HCT116 (cell line): ENCODE results near the gene MAML2. TPM values are rescaled to one million over a fixed set of nuclear protein-coding genes. Genes with fewer than 3 reads are reported as not detected.

Experiments
- ATAC-seq: fragments of 200-7000 bp; cut with Tn5 transposase; 2 replicates; pipeline ENCODE4 v1.9.1; 2020; ENCODE audit warnings: mild to moderate bottlenecking, moderate library complexity
- BruUV-seq: library from RNA; stranded (reverse); fragments of 400-500 nt; replicated peaks from 2 replicates; lab custom pipeline; 2021; lab: Mats Ljungman, UMichigan
- CTCF ChIA-PET: fragments of 300-600 bp; sonication (Branson Sonifier 250); formaldehyde crosslinking; loops from one replicate; lab custom pipeline; 2021; ENCODE audit warnings: antibody characterized with exemption; lab: Charles Lee
- POLR2A ChIA-PET: fragments of 300-600, 350-600 bp; sonication (Branson Sonifier 250); formaldehyde crosslinking; loops from one replicate; lab custom pipeline; 2021; ENCODE audit warnings: antibody characterized with exemption; lab: Charles Lee
- RAD21 ChIA-PET, 2 experiments: fragments of 300-600 bp; sonication (Branson Sonifier 250); formaldehyde crosslinking; loops; one replicate each; lab custom pipeline; 2023; ENCODE audit warnings: low total read pairs in 2 of 2; ENCODE audit not compliant: uncharacterized antibody in 2 of 2, unreplicated experiment in 2 of 2, low non-redundant PET in 1 of 2; lab: Charles Lee
- DNase-seq: peaks from one replicate; pipeline ENCODE4 v3.0.0-alpha.2; 2010; ENCODE audit warnings: low read depth, low spot score
- H2AFZ ChIP-seq: fragments of 200-600 bp; shearing (Covaris generic), sonication (generic); 2 replicates; pipeline ENCODE4 v1.6.1; 2017; ENCODE audit warnings: low read depth, mixed run types, mixed read lengths, antibody characterized with exemption, low read length; ENCODE audit not compliant: poor library complexity, severe bottlenecking
- H3K27ac ChIP-seq: 2 replicates; pipeline ENCODE4 v1.5.1; 2012; ENCODE audit warnings: low read depth, low read length
- H3K27me3 ChIP-seq: fragments of 200-600 bp; sonication (generic); 2 replicates; pipeline ENCODE4 v1.6.1; 2016; ENCODE audit warnings: mixed run types, low read length, mixed read lengths; ENCODE audit not compliant: insufficient read depth
- H3K36me3 ChIP-seq, 2 experiments: fragments of 200-500 bp in 1 of 2; fragments of 200-600 bp in 1 of 2; sonication (Bioruptor generic) in 1 of 2; sonication (generic) in 1 of 2; 2 replicates each; pipeline versions ENCODE4 v1.5.1 to v1.6.1; 2014 to 2016; ENCODE audit warnings: low read length in 2 of 2, inconsistent platforms in 1 of 2, mixed read lengths in 1 of 2, mixed run types in 1 of 2; ENCODE audit not compliant: insufficient read depth in 2 of 2, control insufficient read depth in 1 of 2
- H3K4me1 ChIP-seq, 2 experiments: fragments of 200-600 bp in 1 of 2; sonication (generic) in 1 of 2; 2 replicates each; pipeline versions ENCODE4 v1.5.1 to v1.6.1; 2012 to 2017; ENCODE audit warnings: low read length in 2 of 2, inconsistent platforms in 1 of 2, mild to moderate bottlenecking in 1 of 2, mixed read lengths in 1 of 2, mixed run types in 1 of 2, moderate library complexity in 1 of 2; ENCODE audit not compliant: insufficient read depth in 2 of 2, control insufficient read depth in 1 of 2
- H3K4me2 ChIP-seq: fragments of 200-600 bp; sonication (generic); 2 replicates; pipeline ENCODE4 v1.6.1; 2017; ENCODE audit warnings: mixed run types, low read length, mixed read lengths
- H3K4me3 ChIP-seq, 2 experiments: fragments of 200-600 bp in 1 of 2; sonication (generic) in 1 of 2; replicated peaks in 1 of 2; 2 replicates each; pipeline ENCODE4 v1.5.1; 2011 to 2016; ENCODE audit warnings: low read length in 2 of 2, control low read depth in 1 of 2, low read depth in 1 of 2, mild to moderate bottlenecking in 1 of 2, mixed read lengths in 1 of 2, mixed run types in 1 of 2
- H3K79me2 ChIP-seq: fragments of 200-600 bp; sonication (generic); 2 replicates; pipeline ENCODE4 v1.6.1; 2017; ENCODE audit warnings: mild to moderate bottlenecking, mixed run types, low read length, moderate library complexity, mixed read lengths; ENCODE audit not compliant: insufficient read depth
- H3K9ac ChIP-seq: fragments of 200-600 bp; sonication (generic); 2 replicates; pipeline ENCODE4 v1.6.1; 2016; ENCODE audit warnings: low read length, mixed read lengths
- H3K9me2 ChIP-seq: fragments of 200-600 bp; sonication (generic), shearing (Covaris generic); 2 replicates; pipeline ENCODE4 v1.6.1; 2017; ENCODE audit warnings: mixed run types, mild to moderate bottlenecking, moderate library complexity; ENCODE audit not compliant: insufficient read depth
- H3K9me3 ChIP-seq, 2 experiments: fragments of 200-500 bp in 1 of 2; fragments of 200-600 bp in 1 of 2; sonication (Bioruptor generic) in 1 of 2; sonication (generic) in 1 of 2; 2 replicates each; pipeline ENCODE4 v1.6.1; 2014 to 2017; ENCODE audit warnings: low read length in 2 of 2, mixed read lengths in 2 of 2, inconsistent platforms in 1 of 2, low read depth in 1 of 2, mild to moderate bottlenecking in 1 of 2, mixed run types in 1 of 2, moderate library complexity in 1 of 2; ENCODE audit not compliant: control insufficient read depth in 1 of 2, insufficient read depth in 1 of 2
- H4K20me1 ChIP-seq: fragments of 200-600 bp; sonication (generic), shearing (Covaris generic); 2 replicates; pipeline ENCODE4 v1.6.1; 2017; ENCODE audit warnings: mixed run types, mild to moderate bottlenecking, moderate library complexity; ENCODE audit not compliant: insufficient read depth
- CBX3 ChIP-seq: IDR thresholded peaks from 2 replicates; pipeline ENCODE4 v1.6.1; 2012; ENCODE audit warnings: low read depth
- ELF1 ChIP-seq: IDR thresholded peaks from 2 replicates; pipeline ENCODE4 v1.6.1; 2012; ENCODE audit warnings: low read depth, borderline replicate concordance
- EZH2phosphoT487 ChIP-seq: fragments of 200-600 bp; IDR thresholded peaks from 2 replicates; pipeline ENCODE4 v1.6.1; 2018; ENCODE audit warnings: antibody characterized with exemption, borderline replicate concordance
- SIN3A ChIP-seq: IDR thresholded peaks from 2 replicates; pipeline ENCODE4 v1.6.1; 2012; ENCODE audit warnings: low read depth
- SP1 ChIP-seq: IDR thresholded peaks from 2 replicates; pipeline ENCODE4 v1.6.1; 2012; ENCODE audit warnings: low read depth
- YY1 ChIP-seq: IDR thresholded peaks from 2 replicates; pipeline ENCODE4 v1.6.1; 2011; ENCODE audit warnings: low read length, low read depth, moderate library complexity, mild to moderate bottlenecking; ENCODE audit not compliant: insufficient replicate concordance; ENCODE audit errors: extremely low read depth
- ZFX ChIP-seq: fragments of 450-650 bp; IDR thresholded peaks from 2 replicates; pipeline ENCODE4 v1.6.1; 2017
- ZNF274 ChIP-seq: fragments of 200-500 bp; sonication (Bioruptor generic); IDR thresholded peaks from 2 replicates; pipeline ENCODE4 v1.6.1; 2014; ENCODE audit warnings: mild to moderate bottlenecking, low read depth, low read length, inconsistent platforms
- intact Hi-C: fragments of 100-400 bp; cut with micrococcal nuclease; formaldehyde crosslinking; loops from 2 replicates; pipeline ENCODE4 v1.10.0; 2022
- total RNA-seq: library from RNA; stranded (reverse); gene quantifications from one replicate; pipeline ENCODE4 v1.2.1, GENCODE V29; 2021; ENCODE audit not compliant: unreplicated experiment
- TF ChIP-seq, protein P1 (sequence below): IDR thresholded peaks from 2 replicates; pipeline ENCODE4 v1.6.1; 2012
- TF ChIP-seq, protein P2 (sequence below): IDR thresholded peaks from 2 replicates; pipeline ENCODE4 v1.6.1; 2012; ENCODE audit warnings: low read depth

MAML2 gene
- total RNA-seq, 1 experiment from 2014 or later, result 2.6 TPM

GRCh38 chr11:96123301-96123700, 219.7 kb downstream of the MAML2 start (continued):
- TF ChIP-seq, protein P1, sequence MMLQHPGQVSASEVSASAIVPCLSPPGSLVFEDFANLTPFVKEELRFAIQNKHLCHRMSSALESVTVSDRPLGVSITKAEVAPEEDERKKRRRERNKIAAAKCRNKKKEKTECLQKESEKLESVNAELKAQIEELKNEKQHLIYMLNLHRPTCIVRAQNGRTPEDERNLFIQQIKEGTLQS, result no peak

- TF ChIP-seq, protein P2, sequence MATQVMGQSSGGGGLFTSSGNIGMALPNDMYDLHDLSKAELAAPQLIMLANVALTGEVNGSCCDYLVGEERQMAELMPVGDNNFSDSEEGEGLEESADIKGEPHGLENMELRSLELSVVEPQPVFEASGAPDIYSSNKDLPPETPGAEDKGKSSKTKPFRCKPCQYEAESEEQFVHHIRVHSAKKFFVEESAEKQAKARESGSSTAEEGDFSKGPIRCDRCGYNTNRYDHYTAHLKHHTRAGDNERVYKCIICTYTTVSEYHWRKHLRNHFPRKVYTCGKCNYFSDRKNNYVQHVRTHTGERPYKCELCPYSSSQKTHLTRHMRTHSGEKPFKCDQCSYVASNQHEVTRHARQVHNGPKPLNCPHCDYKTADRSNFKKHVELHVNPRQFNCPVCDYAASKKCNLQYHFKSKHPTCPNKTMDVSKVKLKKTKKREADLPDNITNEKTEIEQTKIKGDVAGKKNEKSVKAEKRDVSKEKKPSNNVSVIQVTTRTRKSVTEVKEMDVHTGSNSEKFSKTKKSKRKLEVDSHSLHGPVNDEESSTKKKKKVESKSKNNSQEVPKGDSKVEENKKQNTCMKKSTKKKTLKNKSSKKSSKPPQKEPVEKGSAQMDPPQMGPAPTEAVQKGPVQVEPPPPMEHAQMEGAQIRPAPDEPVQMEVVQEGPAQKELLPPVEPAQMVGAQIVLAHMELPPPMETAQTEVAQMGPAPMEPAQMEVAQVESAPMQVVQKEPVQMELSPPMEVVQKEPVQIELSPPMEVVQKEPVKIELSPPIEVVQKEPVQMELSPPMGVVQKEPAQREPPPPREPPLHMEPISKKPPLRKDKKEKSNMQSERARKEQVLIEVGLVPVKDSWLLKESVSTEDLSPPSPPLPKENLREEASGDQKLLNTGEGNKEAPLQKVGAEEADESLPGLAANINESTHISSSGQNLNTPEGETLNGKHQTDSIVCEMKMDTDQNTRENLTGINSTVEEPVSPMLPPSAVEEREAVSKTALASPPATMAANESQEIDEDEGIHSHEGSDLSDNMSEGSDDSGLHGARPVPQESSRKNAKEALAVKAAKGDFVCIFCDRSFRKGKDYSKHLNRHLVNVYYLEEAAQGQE, result no peak
- no peak for TF ChIP-seq ZFX
- TF ChIP-seq SIN3A, result no peak
- no peak for TF ChIP-seq EZH2phosphoT487
- no peak for TF ChIP-seq YY1
- TF ChIP-seq ZNF274, result no peak
- no peak for TF ChIP-seq SP1
- no peak for TF ChIP-seq CBX3
- TF ChIP-seq ELF1, result no peak
Observed at GRCh38 chr11:96122601-96123074, 220.4 kb downstream of the MAML2 start.

More at GRCh38 chr11:96122601-96123074, 220.4 kb downstream of the MAML2 start:
- ChIA-PET CTCF (interaction anchor here (0.7 kb wide), 1 partner anchor 1112 kb away, joined by 3 read pairs; no protein-coding TSS in a partner anchor), RAD21 (no interaction called here), POLR2A (interaction anchor here (0.7 kb wide), 1 partner anchor 184 kb away, joined by 3 read pairs; no protein-coding TSS in a partner anchor)
- ATAC-seq, result no peak
- no peaks in the 10 kb centered on the region for H3K9me2 ChIP-seq
- no peak overlapping the region for H3K4me2 ChIP-seq
- H3K27me3 ChIP-seq, result no peaks in the 10 kb centered on the region
- no TSS peak for BruUV-seq
- no peaks in the 10 kb centered on the region for H3K9me3 ChIP-seq
- no peaks in the 10 kb centered on the region for H3K4me1 ChIP-seq
- H4K20me1 ChIP-seq, result no peaks in the 10 kb centered on the region
- H3K27ac ChIP-seq, result no peak overlapping the region
- no peak overlapping the region for H2AFZ ChIP-seq
- no peak overlapping the region for H3K4me3 ChIP-seq
- intact Hi-C loops, result no loop called here
- no peak overlapping the region for H3K9ac ChIP-seq
- no peak for DNase-seq
- no peaks in the 10 kb centered on the region for H3K36me3 ChIP-seq
- H3K79me2 ChIP-seq, result no peaks in the 10 kb centered on the region
